Activated B cell treated with CpG ODN at 0.5 μM for 24 hours (primary cell): ENCODE results near the gene STPG3. TPM values are rescaled to one million over a fixed set of nuclear protein-coding genes. Genes with fewer than 3 reads are reported as not detected.

Experiments used
- ATAC-seq: fragments of 200-7000 bp; cut with Tn5 transposase; one replicate; pipeline ENCODE4 v1.10.0; 2021; ENCODE audit warnings: low read depth, mild to moderate bottlenecking, moderate library complexity
- CTCF ChIA-PET: fragments of 350-600 bp; sonication (Branson Sonifier 250); formaldehyde crosslinking; loops from one replicate; lab custom pipeline; 2021; ENCODE audit warnings: antibody characterized with exemption; lab: Charles Lee
- POLR2A ChIA-PET: fragments of 350-600 bp; sonication (Branson Sonifier 250); formaldehyde crosslinking; loops from one replicate; lab custom pipeline; 2021; ENCODE audit warnings: antibody characterized with exemption; lab: Charles Lee
- DNase-seq: peaks from one replicate; pipeline ENCODE4 v3.0.0; 2022
- H3K27ac Mint-ChIP-seq: one replicate; pipeline ENCODE4 v1.8.0; 2020; ENCODE audit warnings: mixed read lengths
- H3K27me3 Mint-ChIP-seq: one replicate; pipeline ENCODE4 v1.8.0; 2021; ENCODE audit warnings: mixed read lengths
- H3K36me3 Mint-ChIP-seq: one replicate; pipeline ENCODE4 v1.8.0; 2021; ENCODE audit warnings: low read depth, mixed read lengths
- H3K4me1 Mint-ChIP-seq: one replicate; pipeline ENCODE4 v1.8.0; 2021; ENCODE audit warnings: mixed read lengths
- H3K4me3 Mint-ChIP-seq: one replicate; pipeline ENCODE4 v1.8.0; 2020; ENCODE audit warnings: mild to moderate bottlenecking, mixed read lengths
- H3K9me3 Mint-ChIP-seq: one replicate; pipeline ENCODE4 v1.8.0; 2020; ENCODE audit warnings: mixed read lengths
- intact Hi-C: fragments of 100-400 bp; cut with micrococcal nuclease; formaldehyde crosslinking; loops from one replicate; pipeline ENCODE4 v1.15.1; 2024
- total RNA-seq: library from RNA; stranded (reverse); gene quantifications from 2 replicates; pipeline ENCODE4 v1.2.3, GENCODE V29; 2022
- TF ChIP-seq, protein P1 (sequence below): fragments of 200-600 bp; IDR thresholded peaks from one replicate; pipeline ENCODE4 v1.8.0; 2022; ENCODE audit warnings: antibody characterized with exemption, mild to moderate bottlenecking

STPG3 gene
- total RNA-seq, 1 donor from 2014 or later, result not detected

DNA sequence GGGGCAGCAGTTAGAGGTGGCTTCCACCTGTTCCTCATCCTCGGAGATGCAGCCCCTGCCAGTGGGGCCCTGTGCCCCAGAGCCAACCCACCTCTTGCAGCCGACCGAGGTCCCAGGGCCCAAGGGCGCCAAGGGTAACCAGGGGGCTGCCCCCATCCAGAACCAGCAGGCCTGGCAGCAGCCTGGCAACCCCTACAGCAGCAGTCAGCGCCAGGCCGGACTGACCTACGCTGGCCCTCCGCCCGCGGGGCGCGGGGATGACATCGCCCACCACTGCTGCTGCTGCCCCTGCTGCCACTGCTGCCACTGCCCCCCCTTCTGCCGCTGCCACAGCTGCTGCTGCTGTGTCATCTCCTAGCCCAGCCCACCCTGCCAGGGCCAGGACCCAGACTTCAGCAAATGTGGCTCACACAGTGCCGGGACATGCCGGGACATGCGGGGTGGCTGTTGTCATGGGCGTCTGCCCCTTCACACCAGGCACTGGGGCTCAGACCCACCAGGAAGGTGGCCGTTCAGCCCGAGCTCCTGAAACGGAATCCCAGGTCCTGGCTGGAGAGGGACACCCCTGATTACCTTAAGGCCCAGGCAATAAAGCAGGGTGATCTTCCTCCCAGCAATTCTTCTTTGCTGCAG is 25.3 kb upstream of the STPG3 start:
- Mint-ChIP-seq H3K36me3 (no peaks in the 10 kb centered on the region), H3K4me3 (no peak overlapping the region), H3K9me3 (no peaks in the 10 kb centered on the region), H3K27me3 (peaks cover 2% of the 10 kb centered on the region), H3K4me1 (peaks cover 19% of the 10 kb centered on the region), H3K27ac (no peak overlapping the region)
- intact Hi-C loops, result loop anchor here (10.0 kb wide), 2 partner anchors 281 to 341 kb away; partner anchors contain the start of genes C8G, FBXW5 and TRAF2
- TF ChIP-seq, protein P1, sequence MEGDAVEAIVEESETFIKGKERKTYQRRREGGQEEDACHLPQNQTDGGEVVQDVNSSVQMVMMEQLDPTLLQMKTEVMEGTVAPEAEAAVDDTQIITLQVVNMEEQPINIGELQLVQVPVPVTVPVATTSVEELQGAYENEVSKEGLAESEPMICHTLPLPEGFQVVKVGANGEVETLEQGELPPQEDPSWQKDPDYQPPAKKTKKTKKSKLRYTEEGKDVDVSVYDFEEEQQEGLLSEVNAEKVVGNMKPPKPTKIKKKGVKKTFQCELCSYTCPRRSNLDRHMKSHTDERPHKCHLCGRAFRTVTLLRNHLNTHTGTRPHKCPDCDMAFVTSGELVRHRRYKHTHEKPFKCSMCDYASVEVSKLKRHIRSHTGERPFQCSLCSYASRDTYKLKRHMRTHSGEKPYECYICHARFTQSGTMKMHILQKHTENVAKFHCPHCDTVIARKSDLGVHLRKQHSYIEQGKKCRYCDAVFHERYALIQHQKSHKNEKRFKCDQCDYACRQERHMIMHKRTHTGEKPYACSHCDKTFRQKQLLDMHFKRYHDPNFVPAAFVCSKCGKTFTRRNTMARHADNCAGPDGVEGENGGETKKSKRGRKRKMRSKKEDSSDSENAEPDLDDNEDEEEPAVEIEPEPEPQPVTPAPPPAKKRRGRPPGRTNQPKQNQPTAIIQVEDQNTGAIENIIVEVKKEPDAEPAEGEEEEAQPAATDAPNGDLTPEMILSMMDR, result no peak
- DNase-seq (no peak), ATAC-seq (no peak)
- ChIA-PET CTCF (interaction anchor here (1.1 to 4.1 kb wide), 7 partner anchors 21 to 191 kb away, joined by 3 to 21 read pairs (median 10); partner anchors contain the start of genes ANAPC2, NDOR1, NPDC1 and SSNA1), POLR2A (interaction anchor here (0.5 to 1.5 kb wide), 6 partner anchors 11 to 103 kb away, joined by 3 to 8 read pairs (median 4); partner anchors contain the start of genes TPRN and TUBB4B)

DNA sequence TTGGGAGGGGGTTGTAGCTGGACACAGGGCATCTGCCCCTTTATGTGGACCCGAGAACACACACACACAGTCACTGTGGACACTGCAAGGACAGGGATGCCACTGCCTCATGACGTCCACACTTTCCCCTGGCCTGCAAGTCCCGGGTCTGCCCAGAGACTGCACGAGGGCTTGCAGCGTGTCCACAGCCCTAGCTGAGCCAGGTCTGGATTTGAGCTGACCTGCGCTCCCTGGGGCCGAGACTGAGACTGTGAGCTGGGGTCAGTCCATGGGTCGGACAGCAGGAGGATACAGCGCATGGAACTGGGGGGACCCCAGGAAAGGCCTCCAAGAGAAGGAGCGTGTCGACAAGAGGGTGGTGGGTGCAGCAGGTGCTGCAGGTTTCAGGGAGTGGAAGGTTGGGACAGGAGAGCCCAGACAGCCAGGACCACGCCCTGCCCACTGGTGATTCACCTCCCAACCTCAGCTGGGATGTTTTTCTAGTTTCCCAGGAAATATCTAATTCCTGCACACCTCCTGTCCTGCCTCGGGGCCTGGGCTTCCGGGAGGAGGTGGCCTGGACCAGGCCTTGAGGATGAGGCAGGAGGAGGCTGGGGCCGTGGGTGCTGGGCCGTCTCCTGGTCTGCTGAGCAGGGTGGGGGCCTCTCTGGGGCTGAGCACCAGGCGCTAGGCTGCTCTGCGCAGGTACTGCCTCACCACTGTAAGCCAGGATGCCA is 24.6 kb upstream of the STPG3 start:
- H3K4me3 Mint-ChIP-seq, result no peak overlapping the region
- POLR2A ChIA-PET, result interaction anchor here (0.8 to 1.9 kb wide), 7 partner anchors 10 to 180 kb away, joined by 3 to 10 read pairs (median 4); partner anchors contain the start of genes ANAPC2, NDOR1, NPDC1 and SSNA1
- no peak for ATAC-seq

DNA sequence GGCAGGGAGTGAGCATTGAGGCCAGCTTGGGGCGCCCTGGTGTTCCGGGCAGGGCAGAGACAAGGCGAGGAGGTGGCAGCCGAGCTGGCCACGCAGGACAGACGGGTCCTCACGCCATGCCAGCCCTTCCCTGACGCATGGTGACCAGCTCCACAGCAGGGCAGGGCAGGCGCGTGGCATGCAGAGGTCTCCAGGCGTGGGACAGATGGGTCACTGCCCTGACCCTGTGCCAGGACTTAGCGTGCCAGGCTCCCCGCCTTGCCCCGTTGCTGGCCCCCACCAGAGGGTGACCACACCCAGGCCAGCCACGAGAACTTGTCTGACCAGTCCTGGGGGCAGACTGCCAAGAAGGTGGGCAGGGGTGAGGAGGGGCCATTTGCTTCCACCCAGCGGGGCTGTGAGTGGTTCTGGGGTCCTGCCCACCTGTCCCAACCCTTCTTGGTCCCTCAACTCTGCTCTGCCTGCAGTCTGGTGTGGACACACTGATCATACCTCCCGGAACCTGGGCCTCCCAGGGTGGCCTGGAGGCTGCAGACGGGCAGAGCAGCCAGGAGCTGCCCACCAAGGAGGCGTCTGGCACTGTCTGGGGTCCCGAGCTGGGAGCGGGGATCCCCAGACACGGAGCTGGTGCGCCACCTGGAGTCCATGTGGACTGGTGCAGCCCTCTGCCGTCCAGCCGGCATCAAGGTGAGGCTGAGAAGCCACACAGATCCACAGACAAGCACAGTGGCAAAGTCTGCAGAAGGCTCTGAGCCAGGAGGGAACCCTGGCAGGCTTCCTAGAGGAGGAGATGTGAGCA is 23.8 kb upstream of the STPG3 start, which contains the start of gene RNF224:
Gene RNF224 (plus strand): TSS at position 449 of the 799 bp plus-strand sequence. CDS start 834 bp downstream, outside the sequence.
- Mint-ChIP-seq H3K36me3 (no peaks in the 10 kb centered on the region), H3K9me3 (no peaks in the 10 kb centered on the region), H3K27me3 (peaks cover 2% of the 10 kb centered on the region), H3K4me1 (peaks cover 18% of the 10 kb centered on the region), H3K27ac (peak within 1 kb of the TSS; percentile 35), H3K4me3 (no peak within 1 kb of the TSS)
- CTCF ChIA-PET, result interaction anchor here (0.9 to 4.1 kb wide), 12 partner anchors 9 to 198 kb away, joined by 3 to 21 read pairs (median 5); partner anchors contain the start of genes ANAPC2, DPP7, NDOR1 and NPDC1
- peak; percentile 74 for DNase-seq
- intact Hi-C loops, result loop anchor here (1.0 to 10.0 kb wide), 5 partner anchors 38 to 342 kb away; partner anchors contain the start of genes C8G, FBXW5, NPDC1 and TRAF2
- ATAC-seq, result peak; percentile 41
- POLR2A ChIA-PET, result interaction anchor here (0.6 to 1.9 kb wide), 10 partner anchors 13 to 181 kb away, joined by 3 to 10 read pairs (median 4); partner anchors contain the start of genes ANAPC2, MAN1B1, NDOR1 and NPDC1
- TF ChIP-seq, protein P1, result no peak

More for the DNA sequence above, 24.6 kb upstream of the STPG3 start:
- DNase-seq, result no peak
- no peaks in the 10 kb centered on the region for H3K9me3 Mint-ChIP-seq
- intact Hi-C loops, result loop anchor here (1.0 to 10.0 kb wide), 5 partner anchors 37 to 342 kb away; partner anchors contain the start of genes C8G, FBXW5, NPDC1 and TRAF2
- CTCF ChIA-PET, result interaction anchor here (1.1 to 4.1 kb wide), 10 partner anchors 22 to 191 kb away, joined by 3 to 21 read pairs (median 8); partner anchors contain the start of genes ANAPC2, DPP7, NDOR1 and NPDC1
- TF ChIP-seq, protein P1, result no peak
- no peaks in the 10 kb centered on the region for H3K36me3 Mint-ChIP-seq
- H3K27me3 Mint-ChIP-seq, result peaks cover 2% of the 10 kb centered on the region
- peak overlapping the region; percentile 35 for H3K27ac Mint-ChIP-seq
- H3K4me1 Mint-ChIP-seq, result peaks cover 18% of the 10 kb centered on the region

DNA sequence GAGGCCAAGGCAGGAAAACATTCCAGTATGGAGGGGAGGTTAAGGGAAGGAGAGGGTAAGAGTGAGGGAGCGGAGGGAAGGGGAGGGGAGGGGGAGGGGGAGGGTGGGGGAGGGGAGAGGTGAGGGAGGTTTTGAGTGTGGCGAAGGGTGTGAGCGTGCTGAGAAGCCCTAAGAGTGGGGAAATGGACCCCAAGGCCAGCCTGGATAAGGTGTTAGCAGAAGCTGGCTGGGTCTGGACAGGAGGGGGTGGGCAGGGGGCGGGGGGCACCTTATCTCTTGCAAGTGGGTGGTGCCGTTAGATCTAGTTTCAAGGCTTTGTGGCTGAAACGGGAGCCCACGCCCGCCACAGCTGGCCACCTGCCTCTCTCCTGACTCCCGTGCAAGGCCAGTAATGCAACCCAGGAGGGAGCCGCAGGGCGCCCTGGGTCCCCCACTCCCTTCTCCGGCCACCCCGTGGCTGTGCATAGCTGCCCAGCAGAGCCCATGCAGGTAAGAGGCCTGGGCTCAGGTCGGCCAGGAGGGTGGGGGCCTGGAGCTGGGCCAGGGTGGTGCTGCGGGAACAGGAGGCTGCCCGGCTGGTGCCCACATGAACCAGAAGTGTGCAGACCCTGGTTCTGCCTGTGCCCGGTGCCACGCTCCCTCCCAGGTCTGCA is 23.1 kb upstream of the STPG3 start:
- Mint-ChIP-seq H3K27ac (peak overlapping the region; percentile 15), H3K36me3 (no peaks in the 10 kb centered on the region), H3K27me3 (peaks cover 2% of the 10 kb centered on the region), H3K9me3 (no peaks in the 10 kb centered on the region), H3K4me1 (peaks cover 16% of the 10 kb centered on the region), H3K4me3 (no peak overlapping the region)
- ATAC-seq, result no peak
- intact Hi-C loops, result loop anchor here (1.0 to 10.0 kb wide), 5 partner anchors 39 to 343 kb away; partner anchors contain the start of genes C8G, FBXW5, NPDC1 and TRAF2
- ChIA-PET CTCF (interaction anchor here (0.9 to 4.1 kb wide), 9 partner anchors 8 to 199 kb away, joined by 3 to 21 read pairs (median 10); partner anchors contain the start of genes ANAPC2, NPDC1 and SSNA1), POLR2A (interaction anchor here (0.6 to 1.9 kb wide), 6 partner anchors 23 to 181 kb away, joined by 3 to 10 read pairs (median 4); partner anchors contain the start of genes ANAPC2, MAN1B1, NDOR1 and SSNA1)
- TF ChIP-seq, protein P1, result no peak
- no peak for DNase-seq
